D721Med (cell line): ENCODE measurements around the gene GDPGP1.

ENCODE experiments used
- DNase-seq: peaks from one replicate; pipeline ENCODE4 v3.0.0; 2011; ENCODE audit warnings: low spot score; ENCODE audit not compliant: insufficient read length
- FAIRE-seq: peaks from 2 replicates; lab custom pipeline; 2011; peaks lifted over from hg19 to GRCh38; lab: Jason Lieb, UNC
- TF ChIP-seq, protein P1 (sequence below): IDR thresholded peaks from 2 replicates; pipeline ENCODE4 v1.5.1; 2012; ENCODE audit warnings: mild to moderate bottlenecking, control low read depth; ENCODE audit not compliant: insufficient read depth; ENCODE audit errors: missing control alignments

The GDPGP1 gene

GRCh38 chr15:90264671-90265070, 30.7 kb downstream of the GDPGP1 start:
- DNase-seq: no peak
- TF ChIP-seq, protein P1, sequence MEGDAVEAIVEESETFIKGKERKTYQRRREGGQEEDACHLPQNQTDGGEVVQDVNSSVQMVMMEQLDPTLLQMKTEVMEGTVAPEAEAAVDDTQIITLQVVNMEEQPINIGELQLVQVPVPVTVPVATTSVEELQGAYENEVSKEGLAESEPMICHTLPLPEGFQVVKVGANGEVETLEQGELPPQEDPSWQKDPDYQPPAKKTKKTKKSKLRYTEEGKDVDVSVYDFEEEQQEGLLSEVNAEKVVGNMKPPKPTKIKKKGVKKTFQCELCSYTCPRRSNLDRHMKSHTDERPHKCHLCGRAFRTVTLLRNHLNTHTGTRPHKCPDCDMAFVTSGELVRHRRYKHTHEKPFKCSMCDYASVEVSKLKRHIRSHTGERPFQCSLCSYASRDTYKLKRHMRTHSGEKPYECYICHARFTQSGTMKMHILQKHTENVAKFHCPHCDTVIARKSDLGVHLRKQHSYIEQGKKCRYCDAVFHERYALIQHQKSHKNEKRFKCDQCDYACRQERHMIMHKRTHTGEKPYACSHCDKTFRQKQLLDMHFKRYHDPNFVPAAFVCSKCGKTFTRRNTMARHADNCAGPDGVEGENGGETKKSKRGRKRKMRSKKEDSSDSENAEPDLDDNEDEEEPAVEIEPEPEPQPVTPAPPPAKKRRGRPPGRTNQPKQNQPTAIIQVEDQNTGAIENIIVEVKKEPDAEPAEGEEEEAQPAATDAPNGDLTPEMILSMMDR: no peak
- no peak for FAIRE-seq

DNA sequence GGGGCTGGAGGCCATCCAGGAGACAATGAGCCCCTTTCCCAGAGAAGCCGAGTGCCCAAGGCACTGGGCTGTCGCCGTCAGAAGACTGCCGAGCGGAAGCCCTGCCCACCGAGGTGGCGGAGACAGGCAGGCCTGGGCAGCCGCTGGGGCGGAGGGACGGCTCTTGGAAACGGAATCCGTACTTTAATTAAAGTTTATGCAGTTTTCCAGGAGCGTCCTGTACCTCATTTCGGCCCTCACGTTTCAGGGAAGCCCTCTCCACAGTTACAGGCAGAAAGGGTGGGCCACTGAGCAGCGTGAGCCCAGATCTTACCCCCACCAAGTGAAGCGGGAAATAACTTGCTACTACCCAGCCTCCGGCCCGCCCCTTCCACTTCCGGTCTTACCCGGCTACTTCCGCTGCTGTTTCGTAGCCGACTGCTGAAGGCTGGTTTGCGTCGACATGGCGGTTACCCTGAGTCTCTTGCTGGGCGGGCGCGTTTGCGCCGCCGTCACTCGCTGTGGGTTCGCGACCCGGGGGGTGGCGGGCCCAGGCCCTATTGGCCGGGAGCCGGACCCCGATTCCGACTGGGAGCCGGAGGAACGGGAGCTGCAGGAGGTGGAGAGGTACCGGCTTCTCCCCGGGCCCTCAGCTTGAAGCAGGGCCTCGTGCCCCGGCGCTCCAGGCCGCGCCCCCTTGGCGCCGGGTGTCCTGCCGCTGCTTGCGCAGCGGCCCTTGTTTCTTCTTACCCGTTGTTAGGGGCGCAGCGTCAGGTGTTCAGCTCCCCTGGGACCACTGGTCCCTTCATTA, 31.5 kb downstream of the GDPGP1 start, which contains the start of gene NGRN:
TSS of gene NGRN (plus strand) at position 402 of the 790 bp plus-strand sequence. CDS start at position 443, 41 bp downstream.
- FAIRE-seq (no peak), DNase-seq (peak; percentile 46)
- TF ChIP-seq, protein P1: no peak

GRCh38 chr15:90266061-90266431, 32.0 kb downstream of the GDPGP1 start:
- DNase-seq (no peak), FAIRE-seq (no peak)
- TF ChIP-seq, protein P1: no peak

DNA sequence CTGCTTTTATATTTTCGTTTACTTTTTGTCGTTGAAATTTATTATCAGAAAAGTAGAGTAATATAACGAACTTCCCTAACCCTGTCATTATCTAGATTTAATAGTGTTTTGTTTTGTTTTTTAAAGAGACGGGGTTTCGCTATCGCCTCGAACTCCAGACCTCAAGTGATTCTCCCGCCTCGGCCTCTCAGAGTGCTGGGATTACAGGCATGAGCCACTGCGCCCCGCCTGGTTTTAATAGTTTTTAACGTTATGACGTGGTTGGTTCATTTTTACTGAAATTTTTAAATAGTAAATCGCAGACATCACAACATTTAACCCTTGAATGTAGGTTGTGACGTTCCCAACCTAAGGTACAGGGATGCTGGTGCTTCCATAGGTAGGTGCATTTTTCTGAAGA, 32.5 kb downstream of the GDPGP1 start:
- FAIRE-seq: no peak
- no peak for DNase-seq

GRCh38 chr15:90268415-90268814, 34.4 kb downstream of the GDPGP1 start:
- no peak for FAIRE-seq
- no peak for DNase-seq
- TF ChIP-seq, protein P1: no peak

More for the DNA sequence above, 32.5 kb downstream of the GDPGP1 start:
- TF ChIP-seq, protein P1: no peak

DNA sequence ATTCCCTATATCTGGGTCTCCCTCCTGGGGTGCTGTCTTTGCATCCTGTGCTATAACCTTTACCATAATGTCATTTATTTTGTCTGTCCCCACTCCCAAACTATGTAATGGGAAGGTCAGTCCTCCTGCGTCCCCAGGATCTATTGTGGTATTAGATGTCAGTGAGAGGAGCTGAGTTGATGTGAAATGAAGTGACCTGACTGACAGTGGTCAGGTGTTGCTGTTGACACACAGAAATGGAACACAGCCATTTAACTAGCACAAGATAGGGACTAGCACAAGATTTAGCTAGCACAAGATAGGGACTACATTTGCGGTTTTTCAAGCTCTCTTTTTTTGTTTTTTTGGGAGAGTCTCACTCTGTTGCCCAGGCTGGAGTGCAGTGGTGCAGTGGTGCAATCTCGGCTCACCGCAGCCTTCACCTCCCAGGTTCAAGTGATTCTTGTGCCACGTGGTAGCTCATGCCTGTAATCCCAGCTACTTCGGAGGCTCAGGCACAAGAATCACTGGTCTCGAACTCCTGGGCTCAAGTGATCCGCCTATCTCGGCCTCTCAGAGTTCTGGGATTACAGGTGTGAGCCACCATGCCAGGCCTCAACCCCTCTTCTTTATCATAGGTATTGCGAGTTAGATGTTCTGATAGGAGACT, 36.6 kb downstream of the GDPGP1 start:
- FAIRE-seq: no peak

More for the DNA sequence above, 36.6 kb downstream of the GDPGP1 start:
- no peak for DNase-seq
- TF ChIP-seq, protein P1: no peak
